IMR-90 (cell line): Measurements from ENCODE around the gene TENM4.

Experiments
- BHLHE40 ChIP-seq: fragments of 150-350 bp; IDR thresholded peaks from 2 replicates; pipeline ENCODE4 v1.6.1; 2016; ENCODE audit warnings: mild to moderate bottlenecking, low read depth, low read length
- CEBPB ChIP-seq: IDR thresholded peaks from 2 replicates; pipeline ENCODE4 v1.6.1; 2012; ENCODE audit warnings: low read depth, low read length, improper control_type of control experiment
- ELK1 ChIP-seq: fragments of 150-350 bp; IDR thresholded peaks from 2 replicates; pipeline ENCODE4 v1.6.1; 2016; ENCODE audit warnings: low read depth, mild to moderate bottlenecking, low read length, moderate library complexity, borderline replicate concordance
- FOS ChIP-seq: fragments of 150-350 bp; IDR thresholded peaks from 2 replicates; pipeline ENCODE4 v1.6.1; 2016; ENCODE audit warnings: low read depth, low read length
- MAFK ChIP-seq: IDR thresholded peaks from 2 replicates; pipeline ENCODE4 v1.6.1; 2012; ENCODE audit warnings: low read depth, low read length, improper control_type of control experiment
- MAZ ChIP-seq: IDR thresholded peaks from 2 replicates; pipeline ENCODE4 v1.6.1; 2012; ENCODE audit warnings: low read depth, mild to moderate bottlenecking, low read length, improper control_type of control experiment, moderate library complexity, borderline replicate concordance
- MXI1 ChIP-seq: IDR thresholded peaks from 2 replicates; pipeline ENCODE4 v1.6.1; 2012; ENCODE audit warnings: low read depth, mild to moderate bottlenecking, low read length, moderate library complexity, borderline replicate concordance
- NFE2L2 ChIP-seq: fragments of 150-350 bp; IDR thresholded peaks from 2 replicates; pipeline ENCODE4 v1.6.1; 2016; ENCODE audit warnings: low read depth, mild to moderate bottlenecking, low read length
- POLR2A ChIP-seq: IDR thresholded peaks from 2 replicates; pipeline ENCODE4 v1.6.1; 2012; ENCODE audit warnings: mild to moderate bottlenecking, low read depth, low read length
- RAD21 ChIP-seq: IDR thresholded peaks from 2 replicates; pipeline ENCODE4 v1.6.1; 2012; ENCODE audit warnings: low read length, improper control_type of control experiment
- RFX5 ChIP-seq: IDR thresholded peaks from 2 replicates; pipeline ENCODE4 v1.8.0; 2012; ENCODE audit warnings: low read depth, mild to moderate bottlenecking, low read length, moderate library complexity
- SMC3 ChIP-seq: fragments of 150-350 bp; IDR thresholded peaks from 2 replicates; pipeline ENCODE4 v1.6.1; 2016; ENCODE audit warnings: low read depth, mild to moderate bottlenecking, antibody characterized with exemption, low read length, moderate library complexity
- TF ChIP-seq, protein P1 (sequence below): conservative IDR thresholded peaks from 2 replicates; pipeline ENCODE4 v1.5.1; 2012; ENCODE audit warnings: mild to moderate bottlenecking, low read depth, low read length, improper control_type of control experiment
- TF ChIP-seq, protein P2 (sequence below): fragments of 150-350 bp; IDR thresholded peaks from 2 replicates; pipeline ENCODE4 v1.6.1; 2017; ENCODE audit warnings: mild to moderate bottlenecking, antibody characterized with exemption, low read length, low read depth

DNA sequence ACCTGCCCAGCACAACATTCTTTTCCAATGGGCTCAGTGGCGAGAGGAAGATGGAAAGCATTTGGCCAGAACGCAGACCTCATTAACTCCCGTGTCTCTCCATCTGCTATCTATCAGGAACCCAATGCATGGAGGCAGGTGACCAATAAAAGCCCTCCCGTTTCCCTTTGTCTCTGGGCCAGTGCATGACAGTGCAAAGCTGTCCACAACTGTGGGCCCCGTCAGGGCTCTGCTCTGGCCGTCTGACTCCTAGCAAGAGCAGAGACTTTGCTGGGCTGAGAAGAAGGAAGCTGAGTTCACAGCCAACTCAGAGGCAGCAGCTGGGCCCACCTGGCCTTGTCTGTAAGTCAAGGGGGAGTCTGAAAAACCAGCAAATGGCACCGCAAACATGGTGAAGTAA is 177.8 kb downstream of the TENM4 start:
- TF ChIP-seq SMC3 (no peak), MAFK (no peak), MXI1 (no peak), POLR2A (no peak), RFX5 (no peak), BHLHE40 (no peak), ELK1 (no peak), MAZ (no peak), FOS (no peak), NFE2L2 (no peak), RAD21 (no peak), CEBPB (no peak)
- TF ChIP-seq, protein P1, sequence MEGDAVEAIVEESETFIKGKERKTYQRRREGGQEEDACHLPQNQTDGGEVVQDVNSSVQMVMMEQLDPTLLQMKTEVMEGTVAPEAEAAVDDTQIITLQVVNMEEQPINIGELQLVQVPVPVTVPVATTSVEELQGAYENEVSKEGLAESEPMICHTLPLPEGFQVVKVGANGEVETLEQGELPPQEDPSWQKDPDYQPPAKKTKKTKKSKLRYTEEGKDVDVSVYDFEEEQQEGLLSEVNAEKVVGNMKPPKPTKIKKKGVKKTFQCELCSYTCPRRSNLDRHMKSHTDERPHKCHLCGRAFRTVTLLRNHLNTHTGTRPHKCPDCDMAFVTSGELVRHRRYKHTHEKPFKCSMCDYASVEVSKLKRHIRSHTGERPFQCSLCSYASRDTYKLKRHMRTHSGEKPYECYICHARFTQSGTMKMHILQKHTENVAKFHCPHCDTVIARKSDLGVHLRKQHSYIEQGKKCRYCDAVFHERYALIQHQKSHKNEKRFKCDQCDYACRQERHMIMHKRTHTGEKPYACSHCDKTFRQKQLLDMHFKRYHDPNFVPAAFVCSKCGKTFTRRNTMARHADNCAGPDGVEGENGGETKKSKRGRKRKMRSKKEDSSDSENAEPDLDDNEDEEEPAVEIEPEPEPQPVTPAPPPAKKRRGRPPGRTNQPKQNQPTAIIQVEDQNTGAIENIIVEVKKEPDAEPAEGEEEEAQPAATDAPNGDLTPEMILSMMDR: no peak
- TF ChIP-seq, protein P2, sequence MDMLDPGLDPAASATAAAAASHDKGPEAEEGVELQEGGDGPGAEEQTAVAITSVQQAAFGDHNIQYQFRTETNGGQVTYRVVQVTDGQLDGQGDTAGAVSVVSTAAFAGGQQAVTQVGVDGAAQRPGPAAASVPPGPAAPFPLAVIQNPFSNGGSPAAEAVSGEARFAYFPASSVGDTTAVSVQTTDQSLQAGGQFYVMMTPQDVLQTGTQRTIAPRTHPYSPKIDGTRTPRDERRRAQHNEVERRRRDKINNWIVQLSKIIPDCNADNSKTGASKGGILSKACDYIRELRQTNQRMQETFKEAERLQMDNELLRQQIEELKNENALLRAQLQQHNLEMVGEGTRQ: no peak
